ENCODE results near the gene COL4A2.

DNA sequence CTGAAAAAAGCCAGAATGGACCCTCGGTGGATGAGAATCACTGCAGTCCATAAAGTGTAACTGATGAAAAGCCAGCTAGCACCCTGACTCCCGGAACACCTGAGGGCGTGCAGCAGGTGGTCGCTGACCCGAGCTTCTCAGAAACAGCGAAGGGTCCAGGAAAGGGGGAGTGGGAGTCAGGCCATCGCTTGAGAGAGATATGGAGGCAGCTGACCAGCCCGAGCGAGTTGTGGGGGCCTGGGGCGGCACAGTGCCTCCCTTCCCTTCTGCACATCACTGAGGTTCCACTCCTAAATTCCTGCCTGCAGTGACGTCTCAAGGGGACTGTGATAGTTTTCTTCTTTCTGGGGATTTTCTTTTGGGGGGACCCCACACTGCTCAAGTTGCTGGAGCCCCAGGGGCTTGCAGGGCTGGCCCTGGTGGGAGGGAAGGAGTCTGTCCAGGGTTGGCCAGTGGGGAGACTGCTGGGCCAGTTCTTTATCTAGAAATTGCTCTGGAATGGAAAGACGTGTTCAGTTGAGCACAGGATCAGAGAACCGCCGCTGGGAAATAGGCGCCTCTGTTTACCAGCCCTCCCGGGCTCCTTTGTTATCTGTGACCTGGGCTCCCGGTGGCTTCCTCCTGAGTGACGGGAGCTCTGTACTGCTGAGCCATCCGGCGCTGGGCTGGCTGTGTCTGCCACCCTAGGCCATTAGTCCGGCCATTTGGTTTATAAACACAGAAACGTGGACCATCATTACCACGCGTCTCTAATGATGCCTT lies 183.1 kb downstream of the COL4A2 start:
- TF ChIP-seq, protein P1, sequence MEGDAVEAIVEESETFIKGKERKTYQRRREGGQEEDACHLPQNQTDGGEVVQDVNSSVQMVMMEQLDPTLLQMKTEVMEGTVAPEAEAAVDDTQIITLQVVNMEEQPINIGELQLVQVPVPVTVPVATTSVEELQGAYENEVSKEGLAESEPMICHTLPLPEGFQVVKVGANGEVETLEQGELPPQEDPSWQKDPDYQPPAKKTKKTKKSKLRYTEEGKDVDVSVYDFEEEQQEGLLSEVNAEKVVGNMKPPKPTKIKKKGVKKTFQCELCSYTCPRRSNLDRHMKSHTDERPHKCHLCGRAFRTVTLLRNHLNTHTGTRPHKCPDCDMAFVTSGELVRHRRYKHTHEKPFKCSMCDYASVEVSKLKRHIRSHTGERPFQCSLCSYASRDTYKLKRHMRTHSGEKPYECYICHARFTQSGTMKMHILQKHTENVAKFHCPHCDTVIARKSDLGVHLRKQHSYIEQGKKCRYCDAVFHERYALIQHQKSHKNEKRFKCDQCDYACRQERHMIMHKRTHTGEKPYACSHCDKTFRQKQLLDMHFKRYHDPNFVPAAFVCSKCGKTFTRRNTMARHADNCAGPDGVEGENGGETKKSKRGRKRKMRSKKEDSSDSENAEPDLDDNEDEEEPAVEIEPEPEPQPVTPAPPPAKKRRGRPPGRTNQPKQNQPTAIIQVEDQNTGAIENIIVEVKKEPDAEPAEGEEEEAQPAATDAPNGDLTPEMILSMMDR (IDR thresholded peaks at IDR 0.05; ENCODE audit: low read depth, low read length, missing input control), result no peak
- TF ChIP-seq TAF1 (conservative IDR thresholded peaks at IDR 0.05) (no peak), EGR1 (IDR thresholded peaks at IDR 0.05; ENCODE audit: low read depth in 2 of 2) (no peak), RXRA (IDR thresholded peaks at IDR 0.05) (no peak), YY1 (IDR thresholded peaks at IDR 0.05) (no peak), RAD21 (IDR thresholded peaks at IDR 0.05) (no peak), JUND (IDR thresholded peaks at IDR 0.05) (no peak), FOXA1 (IDR thresholded peaks at IDR 0.05) (no peak), SP1 (IDR thresholded peaks at IDR 0.05) (no peak), FOXA2 (IDR thresholded peaks at IDR 0.05) (no peak)
- TF ChIP-seq, protein P2, sequence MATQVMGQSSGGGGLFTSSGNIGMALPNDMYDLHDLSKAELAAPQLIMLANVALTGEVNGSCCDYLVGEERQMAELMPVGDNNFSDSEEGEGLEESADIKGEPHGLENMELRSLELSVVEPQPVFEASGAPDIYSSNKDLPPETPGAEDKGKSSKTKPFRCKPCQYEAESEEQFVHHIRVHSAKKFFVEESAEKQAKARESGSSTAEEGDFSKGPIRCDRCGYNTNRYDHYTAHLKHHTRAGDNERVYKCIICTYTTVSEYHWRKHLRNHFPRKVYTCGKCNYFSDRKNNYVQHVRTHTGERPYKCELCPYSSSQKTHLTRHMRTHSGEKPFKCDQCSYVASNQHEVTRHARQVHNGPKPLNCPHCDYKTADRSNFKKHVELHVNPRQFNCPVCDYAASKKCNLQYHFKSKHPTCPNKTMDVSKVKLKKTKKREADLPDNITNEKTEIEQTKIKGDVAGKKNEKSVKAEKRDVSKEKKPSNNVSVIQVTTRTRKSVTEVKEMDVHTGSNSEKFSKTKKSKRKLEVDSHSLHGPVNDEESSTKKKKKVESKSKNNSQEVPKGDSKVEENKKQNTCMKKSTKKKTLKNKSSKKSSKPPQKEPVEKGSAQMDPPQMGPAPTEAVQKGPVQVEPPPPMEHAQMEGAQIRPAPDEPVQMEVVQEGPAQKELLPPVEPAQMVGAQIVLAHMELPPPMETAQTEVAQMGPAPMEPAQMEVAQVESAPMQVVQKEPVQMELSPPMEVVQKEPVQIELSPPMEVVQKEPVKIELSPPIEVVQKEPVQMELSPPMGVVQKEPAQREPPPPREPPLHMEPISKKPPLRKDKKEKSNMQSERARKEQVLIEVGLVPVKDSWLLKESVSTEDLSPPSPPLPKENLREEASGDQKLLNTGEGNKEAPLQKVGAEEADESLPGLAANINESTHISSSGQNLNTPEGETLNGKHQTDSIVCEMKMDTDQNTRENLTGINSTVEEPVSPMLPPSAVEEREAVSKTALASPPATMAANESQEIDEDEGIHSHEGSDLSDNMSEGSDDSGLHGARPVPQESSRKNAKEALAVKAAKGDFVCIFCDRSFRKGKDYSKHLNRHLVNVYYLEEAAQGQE (IDR thresholded peaks at IDR 0.05), result no peak
- TF ChIP-seq, protein P3, sequence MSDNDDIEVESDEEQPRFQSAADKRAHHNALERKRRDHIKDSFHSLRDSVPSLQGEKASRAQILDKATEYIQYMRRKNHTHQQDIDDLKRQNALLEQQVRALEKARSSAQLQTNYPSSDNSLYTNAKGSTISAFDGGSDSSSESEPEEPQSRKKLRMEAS (IDR thresholded peaks at IDR 0.05), result no peak
- TF ChIP-seq, protein P4, sequence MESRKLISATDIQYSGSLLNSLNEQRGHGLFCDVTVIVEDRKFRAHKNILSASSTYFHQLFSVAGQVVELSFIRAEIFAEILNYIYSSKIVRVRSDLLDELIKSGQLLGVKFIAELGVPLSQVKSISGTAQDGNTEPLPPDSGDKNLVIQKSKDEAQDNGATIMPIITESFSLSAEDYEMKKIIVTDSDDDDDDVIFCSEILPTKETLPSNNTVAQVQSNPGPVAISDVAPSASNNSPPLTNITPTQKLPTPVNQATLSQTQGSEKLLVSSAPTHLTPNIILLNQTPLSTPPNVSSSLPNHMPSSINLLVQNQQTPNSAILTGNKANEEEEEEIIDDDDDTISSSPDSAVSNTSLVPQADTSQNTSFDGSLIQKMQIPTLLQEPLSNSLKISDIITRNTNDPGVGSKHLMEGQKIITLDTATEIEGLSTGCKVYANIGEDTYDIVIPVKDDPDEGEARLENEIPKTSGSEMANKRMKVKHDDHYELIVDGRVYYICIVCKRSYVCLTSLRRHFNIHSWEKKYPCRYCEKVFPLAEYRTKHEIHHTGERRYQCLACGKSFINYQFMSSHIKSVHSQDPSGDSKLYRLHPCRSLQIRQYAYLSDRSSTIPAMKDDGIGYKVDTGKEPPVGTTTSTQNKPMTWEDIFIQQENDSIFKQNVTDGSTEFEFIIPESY (IDR thresholded peaks at IDR 0.05), result no peak

All from liver (tissue), 3 donors.